Small intestine (tissue), 7 donors: ENCODE measurements around the gene TYMP. TPM values are rescaled to one million over a fixed set of nuclear protein-coding genes. Genes with fewer than 3 reads are reported as not detected.
"Not testable (repeated sequence)": the region's sequence is repeated elsewhere in the genome, so short reads cannot be mapped to it uniquely, and the experiment has no call there.

ENCODE experiments used
- DNase-seq, 2 donors: peaks; one replicate each; pipeline versions ENCODE4 v3.0.0 to v3.0.0-alpha.2; 2013
- FAIRE-seq: peaks from 2 replicates; lab custom pipeline; 2012; peaks lifted over from hg19 to GRCh38; lab: Jason Lieb, UNC
- H3K27ac ChIP-seq, 3 donors: one replicate each; pipeline ENCODE4 v1.5.1; 2013; ENCODE audit warnings: low read length in 2 of 3, mild to moderate bottlenecking in 2 of 3, control low read depth in 1 of 3, inconsistent platforms in 1 of 3, low read depth in 1 of 3, moderate library complexity in 1 of 3
- H3K27me3 ChIP-seq, 3 donors: one replicate each; pipeline ENCODE4 v1.6.1; 2013; ENCODE audit warnings: low read length in 3 of 3, inconsistent platforms in 1 of 3; ENCODE audit not compliant: control insufficient read depth in 3 of 3, insufficient read depth in 3 of 3
- H3K36me3 ChIP-seq, 3 donors: one replicate each; pipeline ENCODE4 v1.6.1; 2013; ENCODE audit warnings: low read length in 3 of 3, inconsistent platforms in 1 of 3, low read depth in 1 of 3, mild to moderate bottlenecking in 1 of 3, moderate library complexity in 1 of 3; ENCODE audit not compliant: control insufficient read depth in 3 of 3, insufficient read depth in 2 of 3
- H3K4me1 ChIP-seq, 3 donors: one replicate each; pipeline ENCODE4 v1.6.1; 2013; ENCODE audit warnings: low read length in 2 of 3, inconsistent platforms in 1 of 3, low read depth in 1 of 3, mild to moderate bottlenecking in 1 of 3, moderate library complexity in 1 of 3; ENCODE audit not compliant: control insufficient read depth in 3 of 3, insufficient read depth in 2 of 3
- H3K4me3 ChIP-seq, 3 donors: one replicate each; pipeline ENCODE4 v1.5.1; 2013; ENCODE audit warnings: low read length in 3 of 3, control low read depth in 1 of 3, inconsistent platforms in 1 of 3, low read depth in 1 of 3, mild to moderate bottlenecking in 1 of 3, moderate library complexity in 1 of 3
- H3K9me3 ChIP-seq, 2 donors: one replicate each; pipeline ENCODE4 v1.6.1; 2013; ENCODE audit warnings: low read depth in 1 of 2, low read length in 1 of 2; ENCODE audit not compliant: control insufficient read depth in 2 of 2, insufficient read depth in 1 of 2
- WGBS, 3 donors: extraction: QIAGEN DNeasy Blood & Tissue Kit; methylation state at CpG; one replicate each; pipeline ENCODE4 v1.1.7; 2013; 5-methylcytosine and 5-hydroxymethylcytosine counted together
- polyA plus RNA-seq, 4 donors: library from polyadenylated mRNA; stranded (reverse) in 3 of 4; unstranded in 1 of 4; fragments of 200-250 nt in 3 of 4; fragments of 120-200 nt in 1 of 4; gene quantifications; one replicate each; pipeline versions ENCODE4 v1.2.1 to v1.2.3, GENCODE V29; 2013
- donor health status: healthy with polysubstance abuse.
- donor health status: control.
- donor health status: control.
- donor health status: Bipolar disorder and iron deficiency.
- donor health status: healthy.

Gene TYMP
- polyA plus RNA-seq, 4 donors = 10.7 to 172 (median 90.0) TPM

GRCh38 chr22:50521710-50522109 is 8.1 kb downstream of the TYMP start:
- H3K9me3 ChIP-seq = no peaks in the 10 kb centered on the region
- DNase-seq (no peak), FAIRE-seq (no peak)
- H3K27ac ChIP-seq = no peak overlapping the region
- no peak overlapping the region for H3K4me3 ChIP-seq
- H3K36me3 ChIP-seq = peaks cover 8 to 70% (median 13%) of the 10 kb centered on the region in 3 donors
- H3K27me3 ChIP-seq = no peaks in the 10 kb centered on the region
- peaks cover 0 to 28% (median 1%) of the 10 kb centered on the region in 3 donors for H3K4me1 ChIP-seq
- 84 to 92% (median 88%) methylated on average over 9 to 10 of the region's 10 CpGs for WGBS, 3 donors

- 94 to 96% (median 94%) methylated on average over 11 to 13 of the region's 13 CpGs for WGBS, 3 donors
- no peak for FAIRE-seq
- no peak overlapping the region for H3K4me3 ChIP-seq
- H3K27me3 ChIP-seq = no peaks in the 10 kb centered on the region
- H3K27ac ChIP-seq = no peak overlapping the region
- H3K9me3 ChIP-seq = no peaks in the 10 kb centered on the region
- no peak for DNase-seq
- H3K36me3 ChIP-seq = peaks cover 8 to 77% (median 13%) of the 10 kb centered on the region in 3 donors
- peaks cover 0 to 25% (median 1%) of the 10 kb centered on the region in 3 donors for H3K4me1 ChIP-seq
These were observed 8.9 kb downstream of the TYMP start for GRCh38 chr22:50520826-50521453.

GRCh38 chr22:50520184-50520583 is 9.6 kb downstream of the TYMP start:
- not testable (repeated sequence) for DNase-seq, H3K9me3 ChIP-seq, H3K27ac ChIP-seq, FAIRE-seq, H3K27me3 ChIP-seq, H3K4me3 ChIP-seq
- peaks cover 8 to 80% (median 13%) of the 10 kb centered on the region in 3 donors for H3K36me3 ChIP-seq
- 95 to 97% (median 97%) methylated on average over 8 of the region's 8 CpGs for WGBS, 3 donors
- peaks cover 0 to 25% (median 1%) of the 10 kb centered on the region in 3 donors for H3K4me1 ChIP-seq

DNA sequence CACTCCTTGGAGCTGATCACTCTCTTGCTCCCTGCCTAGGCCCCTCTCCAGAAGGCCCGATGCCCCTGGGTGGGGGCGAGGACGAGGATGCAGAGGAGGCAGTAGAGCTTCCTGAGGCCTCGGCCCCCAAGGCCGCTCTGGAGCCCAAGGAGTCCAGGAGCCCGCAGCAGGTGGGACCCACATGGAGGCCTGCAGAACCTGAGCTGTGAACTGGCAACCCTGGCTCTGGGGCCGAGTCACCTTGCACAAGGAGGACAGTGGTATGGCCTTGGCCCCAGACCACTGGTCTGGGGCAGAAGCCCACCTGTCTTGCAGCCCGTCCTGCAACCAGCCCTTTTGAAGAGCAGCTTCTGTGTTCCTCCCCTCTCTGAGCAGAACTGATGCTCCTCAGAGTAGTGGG is 10.7 kb downstream of the TYMP start:
- no peak overlapping the region for H3K27ac ChIP-seq
- WGBS, 3 donors = 95 to 97% (median 97%) methylated on average over 7 to 8 of the region's 8 CpGs
- peaks cover 8 to 88% (median 13%) of the 10 kb centered on the region in 3 donors for H3K36me3 ChIP-seq
- H3K9me3 ChIP-seq = no peaks in the 10 kb centered on the region
- H3K4me3 ChIP-seq = no peak overlapping the region
- no peak for FAIRE-seq
- no peak for DNase-seq
- no peaks in the 10 kb centered on the region for H3K27me3 ChIP-seq
- H3K4me1 ChIP-seq = peaks cover 0 to 18% (median 1%) of the 10 kb centered on the region in 3 donors

GRCh38 chr22:50518606-50519005 is 11.2 kb downstream of the TYMP start:
- peaks cover 8 to 84% (median 13%) of the 10 kb centered on the region in 3 donors for H3K36me3 ChIP-seq
- FAIRE-seq (no peak), DNase-seq (no peak)
- H3K27ac ChIP-seq = no peak overlapping the region
- peaks cover 0 to 13% (median 1%) of the 10 kb centered on the region in 3 donors for H3K4me1 ChIP-seq
- no peak overlapping the region for H3K4me3 ChIP-seq
- H3K27me3 ChIP-seq = no peaks in the 10 kb centered on the region
- H3K9me3 ChIP-seq = no peaks in the 10 kb centered on the region
- 94 to 95% (median 94%) methylated on average over 7 of the region's 7 CpGs for WGBS, 3 donors

DNA sequence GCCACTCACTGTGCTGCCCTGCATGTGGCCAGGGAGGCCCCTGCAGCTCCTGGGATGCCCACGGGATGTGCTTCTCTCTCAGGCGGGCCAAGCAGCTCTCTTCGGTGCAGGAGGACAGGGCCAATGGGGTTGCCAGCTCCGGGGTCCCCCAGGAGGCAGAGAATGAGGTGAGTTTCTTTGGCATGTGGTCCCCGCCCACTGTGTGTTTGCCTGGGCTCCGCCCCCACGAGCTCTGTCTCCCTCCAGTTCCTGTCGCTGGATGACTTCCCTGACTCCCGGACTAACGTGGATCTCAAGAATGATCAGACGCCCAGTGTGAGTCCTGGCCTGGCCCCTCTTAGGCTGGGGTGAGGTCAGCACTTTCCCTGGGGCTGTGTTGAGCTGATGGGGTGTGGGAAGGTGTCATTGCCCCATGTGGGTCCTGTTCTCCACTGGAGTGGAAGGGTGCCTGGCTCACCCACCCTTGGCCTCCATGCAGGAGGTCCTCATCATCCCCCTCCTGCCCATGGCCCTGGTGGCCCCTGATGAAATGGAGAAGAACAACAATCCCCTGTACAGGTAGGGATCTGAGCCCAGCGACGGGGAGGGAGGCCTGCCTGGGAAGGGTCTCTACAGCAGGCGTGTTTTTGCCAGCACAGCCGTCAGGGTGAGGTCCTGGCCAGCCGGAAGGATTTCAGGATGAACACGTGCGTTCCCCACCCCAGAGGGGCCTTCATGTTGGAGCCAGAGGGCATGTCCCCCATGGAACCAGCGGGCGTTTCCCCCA is 12.1 kb downstream of the TYMP start:
- peaks cover 5 to 81% (median 13%) of the 10 kb centered on the region in 3 donors for H3K36me3 ChIP-seq
- DNase-seq = no peak

GRCh38 chr22:50516891-50517290 is 12.9 kb downstream of the TYMP start:
- FAIRE-seq (no peak), DNase-seq (no peak)
- Histone ChIP-seq H3K9me3 (no peaks in the 10 kb centered on the region), H3K4me3 (no peak overlapping the region), H3K4me1 (no peaks in the 10 kb centered on the region), H3K27me3 (no peaks in the 10 kb centered on the region), H3K36me3 (peaks cover 5 to 75% (median 8%) of the 10 kb centered on the region in 3 donors), H3K27ac (no peak overlapping the region)
- WGBS, 3 donors = 83 to 85% (median 84%) methylated on average over 16 of the region's 16 CpGs

More for the DNA sequence above, 12.1 kb downstream of the TYMP start:
- no peak for FAIRE-seq
- no peak overlapping the region for H3K4me3 ChIP-seq
- no peak overlapping the region for H3K27ac ChIP-seq
- no peaks in the 10 kb centered on the region for H3K27me3 ChIP-seq
- no peaks in the 10 kb centered on the region for H3K9me3 ChIP-seq
- 86 to 90% (median 88%) methylated on average over 20 of the region's 20 CpGs for WGBS, 3 donors
- peaks cover 0 to 5% (median 0%) of the 10 kb centered on the region in 3 donors for H3K4me1 ChIP-seq

- no peaks in the 10 kb centered on the region for H3K4me1 ChIP-seq
- H3K9me3 ChIP-seq = no peaks in the 10 kb centered on the region
- H3K36me3 ChIP-seq = peaks cover 3 to 67% (median 5%) of the 10 kb centered on the region in 3 donors
- no peak overlapping the region for H3K27ac ChIP-seq
- 91 to 98% (median 93%) methylated on average over 8 of the region's 8 CpGs for WGBS, 3 donors
- H3K4me3 ChIP-seq = no peak overlapping the region
- no peak for FAIRE-seq
- DNase-seq = no peak
- no peaks in the 10 kb centered on the region for H3K27me3 ChIP-seq
These were observed 13.7 kb downstream of the TYMP start for GRCh38 chr22:50516068-50516467.
